Right lung (tissue), 5 donors: Measurements from ENCODE around the gene CDH16. TPM values are rescaled to one million over a fixed set of nuclear protein-coding genes. Genes with fewer than 3 reads are reported as not detected.

Experiments
- DNase-seq, 2 donors: peaks; one replicate each; pipeline ENCODE4 v3.0.0-alpha.2; 2013
- polyA plus RNA-seq, 5 donors: library from polyadenylated mRNA; unstranded; fragments of 120-200 nt; gene quantifications; one replicate each; pipeline versions ENCODE4 v1.2.1 to v1.2.3, GENCODE V29; 2013; ENCODE audit warnings: inconsistent platforms in 1 of 5, low replicate concordance in 1 of 5; ENCODE audit not compliant: insufficient read length in 5 of 5, insufficient read depth in 1 of 5

The CDH16 gene
- polyA plus RNA-seq, 5 donors: 22.5 to 66.6 (median 37.7) TPM

- DNase-seq: no peak
Measured at GRCh38 chr16:66930189-66930588, 11.5 kb upstream of the CDH16 start.

- no peak for DNase-seq
Measured at GRCh38 chr16:66928702-66929388, 10.2 kb upstream of the CDH16 start.

- DNase-seq: no peak
Measured at GRCh38 chr16:66927918-66928649, 9.4 kb upstream of the CDH16 start.

DNA sequence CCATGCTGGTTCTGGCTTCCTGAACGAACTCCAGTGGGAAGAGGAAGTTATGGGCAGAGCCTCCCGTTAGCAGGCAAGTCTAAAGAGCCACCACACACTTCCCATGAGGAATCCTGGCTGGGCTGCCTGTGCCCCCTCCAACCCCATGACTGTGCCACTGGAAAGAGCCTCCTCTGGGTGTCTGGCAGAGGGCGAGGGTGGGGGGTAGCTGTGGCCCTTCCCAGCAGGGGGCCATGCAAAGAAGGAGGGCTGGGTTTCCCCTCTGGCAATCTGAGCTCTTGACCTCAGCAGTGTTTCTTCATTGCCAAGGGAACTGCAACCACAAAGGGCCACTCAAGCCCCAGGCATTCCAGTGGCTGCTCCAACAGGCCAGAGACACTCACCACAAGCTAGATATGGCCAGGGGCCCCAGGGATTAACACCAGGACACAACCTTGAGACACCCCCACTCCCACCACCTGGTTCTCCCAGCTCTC lies 8.3 kb upstream of the CDH16 start:
- DNase-seq: peak in 1 of 2 donors; percentile 44

DNA sequence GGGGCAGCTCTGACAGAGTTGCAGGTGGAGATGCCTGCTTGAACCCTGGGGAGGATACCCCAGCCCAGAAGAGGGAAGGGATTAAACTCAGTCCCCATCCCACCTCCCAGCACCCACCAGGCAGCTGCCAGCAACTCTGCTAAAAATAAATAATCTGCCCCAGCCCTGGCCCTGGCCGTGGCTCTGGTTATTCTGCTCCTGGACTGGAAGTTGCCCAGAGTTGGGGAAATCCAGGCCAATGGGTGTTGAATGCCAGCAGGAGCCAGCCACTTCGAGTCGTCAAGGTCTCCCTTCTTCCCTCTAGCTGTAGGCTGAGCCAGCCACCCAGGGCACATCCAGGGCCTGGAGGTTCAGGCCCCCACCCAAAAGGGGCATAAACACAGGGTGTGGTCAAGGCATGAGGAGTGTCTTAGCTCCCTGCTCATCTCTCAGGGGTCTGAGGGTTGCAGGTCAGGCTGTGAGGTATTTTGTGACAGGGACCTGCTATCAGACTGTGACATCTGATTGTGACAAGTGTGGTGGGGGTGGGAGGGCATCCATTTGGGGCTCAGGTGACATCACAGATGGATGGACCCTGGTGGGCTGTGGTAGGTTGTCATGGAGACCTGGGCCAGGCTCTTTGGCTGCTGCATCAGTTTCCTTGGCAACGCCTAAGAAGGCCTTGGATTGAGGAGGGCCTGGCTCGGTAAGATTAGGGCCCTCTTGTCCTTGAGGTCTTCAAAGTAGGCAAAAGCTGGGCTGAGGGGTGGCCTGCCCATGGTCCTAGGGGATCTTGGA lies 7.7 kb upstream of the CDH16 start:
- DNase-seq: no peak

DNA sequence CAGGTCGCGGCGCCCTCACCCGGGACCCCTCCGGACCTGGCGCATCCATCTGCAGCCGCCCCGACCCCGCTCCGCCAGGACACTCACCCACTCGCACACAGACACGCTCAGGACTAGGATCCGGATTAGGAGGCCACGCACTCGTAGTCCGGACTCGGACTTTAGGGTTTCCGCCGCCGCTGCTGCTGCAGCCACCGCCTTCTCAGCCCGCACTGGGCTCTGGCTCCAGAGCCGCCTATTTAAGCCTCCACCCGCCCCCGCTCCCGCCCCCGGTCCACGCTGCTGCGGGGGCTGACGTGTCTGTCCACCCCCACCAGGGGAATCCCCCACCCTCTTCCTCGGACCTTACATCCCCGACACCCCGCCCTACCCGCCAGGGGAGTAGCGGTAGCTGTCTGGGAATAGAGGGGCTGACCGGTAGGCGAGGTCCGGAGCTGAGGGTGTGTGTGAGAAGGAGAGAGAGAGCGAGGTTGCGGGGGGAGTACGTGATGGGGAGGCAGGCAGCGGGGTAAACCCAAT lies 6.7 kb upstream of the CDH16 start, which contains the start of gene RRAD:
TSS of gene RRAD (minus strand) at position 214 of the 519 bp plus-strand sequence. CDS start 356 bp downstream, outside the sequence.
- DNase-seq: no peak

- DNase-seq: no peak
Measured at GRCh38 chr16:66924527-66925321, 6.0 kb upstream of the CDH16 start.

- no peak for DNase-seq
Measured at GRCh38 chr16:66923866-66924265, 5.2 kb upstream of the CDH16 start.

- DNase-seq: no peak
Measured at GRCh38 chr16:66923247-66923731, 4.6 kb upstream of the CDH16 start.

DNA sequence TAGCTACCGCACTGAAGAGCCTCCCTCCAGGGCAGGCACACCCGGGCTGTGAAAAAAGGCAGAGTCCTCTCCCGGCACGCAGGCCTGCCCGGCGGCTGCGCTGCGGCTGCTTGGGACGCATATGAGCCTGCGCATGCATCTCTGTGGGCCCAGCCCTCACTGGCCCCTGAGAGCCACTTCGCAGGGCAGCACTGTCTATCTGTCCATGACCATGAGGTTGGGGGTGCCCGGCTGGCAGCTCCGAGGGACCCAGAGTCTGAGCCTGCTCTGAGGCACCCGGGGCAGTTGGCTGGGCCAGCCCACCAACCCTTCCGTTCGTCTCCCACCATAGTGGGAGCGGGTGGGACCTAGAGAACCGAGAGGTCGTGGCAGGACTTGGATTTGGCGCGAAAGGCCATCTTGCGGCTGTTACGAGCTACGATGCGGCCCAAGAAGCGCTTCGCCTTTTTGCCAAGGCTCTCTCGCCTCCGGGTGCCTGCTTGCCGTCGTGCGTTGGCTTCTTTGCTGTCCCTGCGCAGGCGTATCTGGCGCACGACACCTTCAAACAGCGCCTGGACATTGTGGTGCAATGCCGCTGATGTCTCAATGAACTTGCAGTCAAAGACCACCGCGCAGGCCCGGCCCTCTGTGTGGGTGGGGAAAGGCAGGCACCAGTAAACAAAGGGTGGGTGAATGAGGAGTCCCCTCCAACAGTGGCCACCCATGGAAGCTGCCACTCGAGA lies 3.2 kb upstream of the CDH16 start:
- DNase-seq: no peak

DNA sequence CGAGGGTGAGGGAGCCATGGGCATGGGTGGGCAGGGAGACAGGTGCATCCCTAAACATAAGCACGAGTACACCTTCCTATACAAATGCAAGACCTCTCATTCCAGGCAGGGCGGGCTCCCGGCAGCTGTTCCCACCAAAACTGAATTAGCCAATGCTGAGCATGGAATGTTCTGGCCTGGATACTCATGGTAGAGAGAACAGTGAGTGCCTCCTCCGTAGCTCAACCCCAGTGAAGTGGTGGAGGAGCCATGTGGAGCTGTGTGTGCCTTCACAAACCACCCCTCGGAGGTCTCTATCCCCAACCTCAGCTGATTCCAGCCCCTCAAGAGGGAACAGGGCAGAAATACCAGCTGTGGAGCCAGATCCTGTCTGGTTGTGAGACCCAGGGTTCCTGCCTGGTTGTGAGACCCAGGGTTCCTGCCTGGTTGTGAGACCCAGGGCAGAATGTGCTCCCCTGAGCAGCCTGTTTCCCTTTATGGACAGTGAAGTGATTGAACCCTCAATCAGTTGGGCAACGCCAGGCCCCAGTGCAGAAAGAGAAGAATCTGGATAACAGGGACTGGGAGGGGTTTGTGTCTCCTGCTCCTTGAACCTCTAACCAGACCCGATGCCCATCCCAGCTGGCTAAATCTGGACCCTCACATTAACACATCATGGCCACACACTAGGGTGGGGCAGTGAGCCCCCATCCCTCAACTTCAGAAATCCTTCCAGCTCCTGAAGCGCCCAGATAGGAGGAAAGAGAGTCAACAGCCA lies 2.4 kb upstream of the CDH16 start:
- no peak for DNase-seq

DNA sequence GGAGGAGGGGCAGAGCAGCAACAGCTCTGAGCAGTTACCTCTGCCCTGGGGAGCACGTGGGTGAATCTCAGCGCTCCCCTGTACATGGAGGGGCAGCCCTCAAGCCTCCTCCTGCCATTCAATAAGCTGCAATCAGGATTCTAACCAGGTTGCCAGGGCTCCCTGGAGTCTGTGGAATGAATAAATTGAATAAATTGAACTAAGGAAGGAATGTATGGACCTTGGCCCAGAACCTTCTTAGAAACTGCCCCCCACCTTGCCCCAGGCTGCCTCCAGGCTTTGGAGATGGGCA lies 1.6 kb upstream of the CDH16 start:
- DNase-seq: no peak

DNA sequence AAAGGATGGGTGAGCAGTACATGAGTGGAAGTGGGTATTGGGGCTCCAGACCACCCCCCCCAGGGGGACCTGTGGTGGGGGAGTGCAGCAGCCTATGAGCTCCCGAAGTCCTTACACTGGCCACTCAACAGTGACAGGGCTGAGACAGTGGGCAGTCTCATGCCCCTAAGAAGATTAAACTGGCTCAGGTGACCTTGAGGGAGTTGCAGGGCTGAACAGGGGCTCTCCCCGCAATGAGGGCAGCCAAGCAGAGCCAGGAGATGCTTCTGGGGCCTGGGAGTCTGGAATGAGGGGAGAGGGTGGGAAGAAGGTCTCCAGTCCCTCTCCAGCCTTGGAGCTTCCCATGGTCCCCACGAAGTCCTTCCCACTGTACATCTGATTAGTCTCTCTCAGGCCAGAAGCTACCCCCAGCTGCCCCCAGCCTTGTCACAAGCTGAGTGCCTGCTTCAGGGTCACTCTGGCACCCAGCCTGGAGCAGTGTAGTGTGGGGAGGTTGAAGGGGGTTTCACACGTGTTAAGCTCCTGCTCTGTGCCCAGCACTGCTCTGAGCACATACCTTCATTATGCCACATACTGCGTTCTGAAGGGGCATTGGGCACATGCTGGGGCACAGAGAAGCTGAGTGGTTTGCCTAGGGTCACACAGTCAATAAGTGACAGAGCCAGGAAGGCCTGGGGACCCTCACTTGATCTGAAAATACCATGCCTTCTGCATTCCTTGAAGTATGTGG lies 1.0 kb upstream of the CDH16 start:
- DNase-seq: no peak

- no peak for DNase-seq
Measured at GRCh38 chr16:66918355-66918754, 330 bp downstream of the CDH16 start.

DNA sequence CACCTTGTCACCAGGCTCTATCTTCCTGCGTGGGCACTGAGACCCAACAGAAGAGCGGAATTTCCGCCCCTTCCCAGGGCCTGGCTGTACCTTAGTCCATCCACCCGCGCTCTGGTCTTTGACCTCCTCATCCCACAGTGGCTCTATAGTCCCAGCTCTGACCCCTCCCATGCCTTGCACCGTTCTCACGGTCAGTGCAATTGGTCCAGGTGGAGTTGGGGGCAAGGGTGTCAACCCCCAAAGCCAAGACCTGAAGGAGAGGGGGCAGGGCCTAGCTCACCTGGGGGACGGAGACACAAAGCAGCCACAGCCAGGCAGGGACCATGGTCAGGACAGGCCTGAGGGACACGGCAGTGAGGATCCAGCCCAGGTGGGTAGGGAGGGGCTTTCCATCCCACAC lies 944 bp downstream of the CDH16 start:
- no peak for DNase-seq

GRCh38 chr16:66916518-66916917 lies 2.2 kb downstream of the CDH16 start:
- no peak for DNase-seq

DNA sequence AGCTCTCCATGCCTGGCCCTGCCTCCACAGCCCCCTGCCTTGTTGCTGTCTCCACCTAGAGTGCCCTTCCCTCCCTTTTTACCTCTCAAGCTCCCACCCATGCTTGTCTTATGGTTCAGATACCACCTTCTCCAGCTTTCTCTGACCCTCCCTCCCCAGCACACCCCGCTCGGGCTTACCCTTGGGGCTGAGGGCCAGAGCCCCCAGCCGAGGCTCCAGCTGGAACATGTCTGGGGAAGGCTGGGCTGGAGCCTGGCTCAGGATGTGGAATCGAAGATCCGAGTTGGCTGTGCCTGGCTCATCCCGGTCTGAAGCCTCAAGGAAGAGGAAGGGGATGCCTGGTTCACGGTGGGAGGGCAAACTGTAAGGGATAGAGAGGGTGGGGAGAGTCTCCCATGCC lies 3.6 kb downstream of the CDH16 start:
- DNase-seq: no peak

DNA sequence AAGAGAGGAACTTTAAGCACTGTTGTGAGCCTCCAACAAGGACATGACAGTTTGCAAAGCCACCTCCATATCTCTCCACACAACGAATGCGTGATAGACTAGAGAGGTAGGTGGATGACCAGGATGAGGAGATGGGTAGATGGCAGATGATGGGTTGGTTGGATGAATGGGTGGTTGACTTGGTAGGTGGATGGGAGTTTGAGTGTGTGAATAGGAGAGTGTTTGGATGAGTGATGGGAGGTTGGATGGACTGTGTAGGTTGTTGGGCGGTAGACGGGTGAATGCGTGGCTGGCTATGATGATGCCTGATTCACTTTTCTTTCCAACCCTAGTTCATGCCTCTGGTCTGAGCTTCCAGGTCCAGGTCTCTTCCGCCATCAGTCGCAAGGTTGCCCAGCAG lies 4.1 kb downstream of the CDH16 start:
- no peak for DNase-seq

GRCh38 chr16:66913711-66914110 lies 5.0 kb downstream of the CDH16 start:
- no peak for DNase-seq
